Effector CD8-positive, alpha-beta T cell (primary cell): ENCODE data around the gene AKT1.
"Not testable (repeated sequence)": the region's sequence is repeated elsewhere in the genome, so short reads cannot be mapped to it uniquely, and the experiment has no call there.

Source experiments
- DNase-seq: peaks from one replicate; lab custom pipeline; 2025; lab: John Stamatoyannopoulos, UW

Gene AKT1

GRCh38 chr14:104739026-104739425 lies 56.5 kb downstream of the AKT1 start:
- DNase-seq: no peak

GRCh38 chr14:104738375-104739019 lies 57.1 kb downstream of the AKT1 start:
- DNase-seq: no peak

GRCh38 chr14:104735830-104736642 lies 59.5 kb downstream of the AKT1 start:
- no peak for DNase-seq

DNA sequence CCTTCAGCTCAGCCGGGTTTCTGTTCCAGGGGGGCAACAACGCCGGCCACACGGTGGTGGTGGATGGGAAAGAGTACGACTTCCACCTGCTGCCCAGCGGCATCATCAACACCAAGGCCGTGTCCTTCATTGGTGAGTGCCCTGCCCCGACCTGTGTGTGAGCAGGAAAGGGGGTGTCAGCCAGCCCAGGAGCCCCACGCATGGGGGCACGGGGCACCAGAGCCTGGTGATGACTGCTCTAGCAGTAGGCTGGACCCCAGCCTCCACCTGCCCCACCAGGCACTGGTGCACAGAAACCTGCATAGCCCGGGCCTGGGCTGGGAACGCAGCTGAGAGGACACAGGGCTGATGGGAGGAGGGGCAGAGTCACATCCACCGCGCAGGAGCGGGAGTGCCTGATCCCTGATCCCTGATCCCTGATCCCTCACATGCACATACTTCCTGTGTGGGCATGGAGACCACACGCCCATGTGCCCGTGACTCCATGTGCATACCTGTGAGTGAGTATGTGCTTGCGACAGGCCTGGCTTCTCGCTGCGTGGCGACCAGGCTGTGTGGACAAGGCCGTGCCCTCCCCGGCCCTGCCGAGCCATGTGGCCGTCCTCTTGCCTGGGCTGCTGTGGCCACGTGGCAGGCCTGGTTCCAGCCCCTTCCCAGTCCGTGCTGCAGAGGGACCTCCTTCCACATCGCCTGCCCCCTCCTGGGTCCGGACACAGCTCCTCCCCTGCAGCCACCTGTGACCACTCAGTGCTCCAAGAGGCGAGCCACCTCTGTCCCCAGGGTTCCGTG lies 60.4 kb downstream of the AKT1 start:
- DNase-seq: no peak

DNA sequence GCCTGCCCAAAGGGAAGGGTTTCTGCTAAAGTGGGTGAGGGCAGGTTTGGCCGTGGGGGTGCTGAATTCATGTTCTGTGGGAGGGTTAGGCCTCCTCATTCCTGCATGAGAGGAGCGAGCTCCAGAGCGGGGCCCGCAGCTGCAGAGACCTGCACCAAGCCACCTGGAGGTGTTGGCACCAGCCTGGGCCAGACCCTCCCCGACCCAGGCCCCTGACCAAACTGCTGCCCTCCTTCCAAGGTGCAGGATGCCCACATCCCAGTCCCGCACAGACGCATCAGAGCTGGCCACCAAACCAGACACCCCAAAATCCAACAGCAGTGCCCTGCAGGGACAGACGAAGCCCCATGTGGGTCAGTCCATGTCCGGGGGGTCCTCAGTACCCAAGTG lies 61.0 kb downstream of the AKT1 start:
- no peak for DNase-seq

- DNase-seq: no peak
Measured at GRCh38 chr14:104734051-104734587, 61.4 kb downstream of the AKT1 start.

DNA sequence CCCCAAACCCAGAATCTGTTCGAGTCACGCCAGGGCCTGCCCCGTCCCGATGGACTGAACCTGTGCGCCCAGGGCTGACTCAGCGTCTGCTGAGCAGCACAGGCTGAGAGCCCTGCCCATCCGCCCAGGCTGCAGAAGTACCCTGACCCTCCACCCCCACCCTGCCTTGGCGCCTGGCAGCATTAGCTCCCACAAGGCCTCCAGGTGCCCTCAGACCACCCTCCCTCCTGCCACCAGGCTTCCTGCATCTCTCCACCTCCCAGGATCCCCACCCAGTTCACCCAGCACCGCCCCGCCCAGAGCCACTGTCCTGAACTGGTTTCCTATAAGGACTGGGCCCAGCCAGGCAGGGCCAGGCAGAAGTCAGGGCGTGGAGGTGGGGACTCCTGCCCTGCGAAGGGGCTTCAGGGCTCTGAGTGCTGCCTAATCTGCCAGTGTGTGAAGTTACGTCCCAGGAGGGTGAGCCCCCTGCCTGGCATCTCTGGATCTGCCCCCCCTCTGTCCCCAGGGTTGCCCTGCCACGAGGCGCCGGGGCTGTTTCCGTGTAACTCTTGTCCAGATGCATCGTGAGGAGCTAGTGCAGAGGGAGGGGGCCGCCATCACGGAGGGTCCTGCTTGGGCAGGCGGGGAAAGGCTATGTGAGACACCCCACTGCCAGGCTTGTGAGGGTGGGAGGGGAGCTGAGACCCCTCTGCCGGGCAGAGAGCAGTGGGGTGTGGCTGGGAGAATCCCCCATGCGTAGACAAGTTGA lies 62.4 kb downstream of the AKT1 start:
- no peak for DNase-seq

DNA sequence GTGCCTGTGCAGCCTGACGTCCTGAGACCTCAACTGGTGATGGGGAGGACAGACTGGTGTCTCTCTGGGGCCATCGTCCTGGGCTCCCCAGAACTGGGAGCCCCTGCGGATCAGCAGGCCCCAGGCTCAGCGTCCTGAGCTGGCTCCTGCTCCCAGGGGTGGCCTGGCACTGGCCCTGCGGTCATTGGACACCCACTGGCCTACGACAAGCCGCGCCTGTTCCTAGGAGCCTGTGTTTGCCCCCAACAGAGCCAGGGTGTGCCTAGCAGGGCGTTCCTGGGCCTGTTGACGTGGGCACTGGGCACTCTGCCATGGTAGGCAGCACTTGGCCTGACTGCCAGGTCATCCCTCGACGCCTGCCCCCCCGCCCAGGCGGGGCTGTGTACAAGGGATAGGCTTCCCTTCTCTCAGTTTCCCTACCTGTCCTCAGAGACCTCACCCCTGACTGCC lies 63.2 kb downstream of the AKT1 start:
- no peak for DNase-seq

DNA sequence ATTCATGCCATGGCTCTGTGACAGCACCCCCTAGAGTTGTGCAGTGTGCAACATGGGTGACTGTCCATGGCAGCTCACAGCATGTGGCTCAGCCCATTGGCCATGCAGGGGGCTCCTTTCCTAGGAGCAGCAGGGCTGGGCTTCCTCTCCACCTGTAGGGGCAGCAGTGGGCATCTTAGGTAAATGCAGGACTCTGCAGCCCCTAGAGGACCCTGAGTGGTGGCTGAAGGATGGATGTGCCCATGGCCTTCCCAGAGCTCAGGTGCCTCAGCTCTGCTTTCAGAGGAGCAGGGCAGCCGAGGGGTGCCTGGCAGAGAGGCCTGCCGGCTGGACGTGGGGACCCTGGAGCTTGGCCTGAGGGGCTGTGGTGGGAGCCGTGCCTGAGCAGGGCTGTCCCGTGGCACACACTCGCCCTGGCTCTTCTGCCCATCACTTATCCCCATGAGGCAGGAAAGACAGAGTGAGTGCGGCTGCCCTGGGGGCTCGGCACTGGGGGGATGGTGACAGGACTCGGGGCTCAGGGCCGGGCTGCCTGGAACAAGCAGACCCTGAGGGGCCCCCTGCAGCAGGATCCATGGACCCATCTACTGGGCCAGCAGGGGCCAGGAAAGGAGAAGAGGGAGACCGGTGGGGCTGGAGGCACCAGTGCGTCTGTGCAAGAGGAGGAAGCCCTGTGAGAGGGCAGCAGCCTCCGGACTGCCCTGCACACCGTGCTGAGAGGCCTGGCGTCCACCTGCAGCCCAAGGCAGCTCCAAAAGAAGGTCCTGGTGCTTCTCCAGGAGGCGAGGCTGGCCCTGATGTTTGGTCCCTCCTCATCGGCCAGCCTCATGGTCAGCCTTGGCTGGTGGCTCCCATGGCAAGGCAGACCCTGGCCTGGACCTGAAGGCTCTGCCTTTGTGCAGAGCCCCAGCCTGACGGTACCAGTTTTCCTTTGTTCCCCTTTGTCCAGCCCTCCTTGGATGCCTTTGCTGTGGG lies 63.9 kb downstream of the AKT1 start:
- DNase-seq: no peak

DNA sequence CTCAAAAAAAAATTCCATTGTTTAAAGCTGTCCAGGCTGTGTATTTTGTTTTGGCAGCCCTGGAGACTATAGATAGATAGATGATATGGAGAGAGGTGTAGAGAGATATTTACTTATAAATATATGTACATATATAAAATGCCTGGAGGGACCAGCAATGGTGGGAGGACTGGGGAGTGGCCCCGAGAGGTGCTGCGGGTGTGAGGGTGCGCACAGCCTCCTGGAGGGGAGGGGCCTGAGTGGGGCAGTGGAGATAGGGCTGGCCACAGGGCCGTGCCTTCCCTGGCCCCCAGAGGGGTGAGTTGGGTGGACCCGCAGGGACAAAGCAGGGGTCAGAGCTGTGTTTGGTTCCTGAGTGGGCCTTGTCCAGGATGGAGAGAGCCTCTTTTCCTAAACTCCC lies 65.1 kb downstream of the AKT1 start:
- DNase-seq: no peak

GRCh38 chr14:104729835-104730181 lies 65.7 kb downstream of the AKT1 start:
- no peak for DNase-seq

- DNase-seq: not testable (repeated sequence)
Measured at GRCh38 chr14:104729176-104729834, 66.2 kb downstream of the AKT1 start.

- DNase-seq: no peak
Measured at GRCh38 chr14:104728631-104729030, 66.9 kb downstream of the AKT1 start.

DNA sequence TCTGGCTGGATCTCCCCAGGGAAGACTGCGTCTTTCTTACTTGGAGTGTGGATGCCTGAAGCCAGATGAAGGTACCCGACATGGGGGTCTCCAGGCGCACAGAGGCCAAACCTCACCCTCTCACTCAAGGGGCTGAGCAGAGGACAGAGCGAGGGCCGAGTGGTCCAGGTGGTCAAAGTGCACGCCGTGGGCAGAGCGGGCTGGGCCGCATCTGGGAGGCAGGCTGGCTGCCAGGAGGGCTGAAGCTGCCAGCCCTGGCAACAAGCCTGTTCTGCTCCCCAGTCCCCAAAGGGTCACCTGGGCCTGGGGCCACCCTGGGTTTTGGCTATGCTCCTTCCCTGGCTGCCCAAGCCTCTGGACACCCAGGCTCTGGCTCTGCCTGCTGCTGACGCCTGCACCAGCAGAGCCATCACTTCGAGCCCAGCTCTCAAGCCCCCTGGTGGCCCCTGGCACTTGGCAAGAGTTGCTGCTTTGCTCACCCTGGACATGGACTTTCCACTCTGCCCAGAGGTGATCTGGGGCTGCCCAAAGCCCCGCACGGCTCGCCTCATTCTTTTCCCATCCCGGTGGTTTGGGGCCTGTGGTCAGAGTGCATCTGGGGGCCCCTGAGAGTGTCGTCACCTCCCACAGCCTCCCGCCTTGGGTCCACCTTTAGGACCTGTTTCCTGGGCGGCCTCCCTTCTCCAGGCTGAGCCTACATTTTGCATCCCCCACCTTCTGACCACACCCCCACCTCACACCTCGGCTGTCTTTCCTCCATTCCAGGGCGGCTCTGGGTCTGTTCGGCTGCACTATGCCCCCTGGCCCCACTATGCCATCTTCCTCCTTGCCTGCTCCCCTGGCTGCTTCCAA lies 68.7 kb downstream of the AKT1 start:
- DNase-seq: no peak

GRCh38 chr14:104725772-104726548 lies 69.6 kb downstream of the AKT1 start:
- DNase-seq: no peak

GRCh38 chr14:104724981-104725771 lies 70.4 kb downstream of the AKT1 start:
- DNase-seq: no peak

- DNase-seq: no peak
Measured at GRCh38 chr14:104724407-104724980, 71.1 kb downstream of the AKT1 start.
